Thyroid gland (tissue), 4 donors: ENCODE results near the gene SYNPO2.

Experiments
- CTCF ChIP-seq, 6 experiments: fragments of 200-600 bp in 3 of 6; fragments of 450-650 bp in 3 of 6; sonication (generic) in 3 of 6; IDR thresholded peaks; one replicate each; pipeline ENCODE4 v1.5.1; 2016 to 2019; ENCODE audit warnings: antibody characterized with exemption in 6 of 6, mild to moderate bottlenecking in 2 of 6, inconsistent platforms in 1 of 6, moderate library complexity in 1 of 6
- POLR2A ChIP-seq, 2 donors: fragments of 450-650 bp; IDR thresholded peaks; one replicate each; pipeline ENCODE4 v1.6.1; 2017; ENCODE audit warnings: antibody characterized with exemption in 2 of 2, mild to moderate bottlenecking in 2 of 2, moderate library complexity in 1 of 2

- TF ChIP-seq CTCF (IDR thresholded peaks at IDR 0.05): no peak
- TF ChIP-seq POLR2A (IDR thresholded peaks at IDR 0.05): no peak
These were observed 53.8 kb downstream of the SYNPO2 start for GRCh38 chr4:118942465-118942864.
